ENCODE measurements around the gene LAMB4.

LAMB4 gene

GRCh38 chr7:108079648-108080591 is 50.2 kb downstream of the LAMB4 start:
- no peaks in the 10 kb centered on the region for H3K36me3 ChIP-seq
- no peaks in the 10 kb centered on the region for H3K27me3 ChIP-seq
- no peak overlapping the region for H3K27ac ChIP-seq
- no peak for TF ChIP-seq CTCF (IDR thresholded peaks at IDR 0.05)
- H3K4me3 ChIP-seq (ENCODE audit: low read depth in 1 of 2, low read length in 1 of 2) = no peak overlapping the region
- H3K4me1 ChIP-seq (ENCODE audit: control insufficient read depth in 1 of 2, insufficient read depth in 1 of 2, low read depth in 1 of 2, low read length in 1 of 2) = no peaks in the 10 kb centered on the region
- no peaks in the 10 kb centered on the region for H3K9me3 ChIP-seq

- Histone ChIP-seq H3K27me3 (no peaks in the 10 kb centered on the region), H3K9me3 (no peaks in the 10 kb centered on the region), H3K27ac (no peak overlapping the region), H3K36me3 (no peaks in the 10 kb centered on the region), H3K4me1 (ENCODE audit: control insufficient read depth in 1 of 2, insufficient read depth in 1 of 2, low read depth in 1 of 2, low read length in 1 of 2) (no peaks in the 10 kb centered on the region), H3K4me3 (ENCODE audit: low read depth in 1 of 2, low read length in 1 of 2) (no peak overlapping the region)
- TF ChIP-seq CTCF (IDR thresholded peaks at IDR 0.05) = no peak
Observed at GRCh38 chr7:108079276-108079647, 50.9 kb downstream of the LAMB4 start.

GRCh38 chr7:108078691-108079090 is 51.5 kb downstream of the LAMB4 start:
- TF ChIP-seq CTCF (IDR thresholded peaks at IDR 0.05) = no peak
- Histone ChIP-seq H3K9me3 (no peaks in the 10 kb centered on the region), H3K4me1 (ENCODE audit: control insufficient read depth in 1 of 2, insufficient read depth in 1 of 2, low read depth in 1 of 2, low read length in 1 of 2) (no peaks in the 10 kb centered on the region), H3K27ac (no peak overlapping the region), H3K36me3 (no peaks in the 10 kb centered on the region), H3K27me3 (no peaks in the 10 kb centered on the region), H3K4me3 (ENCODE audit: low read depth in 1 of 2, low read length in 1 of 2) (no peak overlapping the region)

GRCh38 chr7:108078211-108078673 is 51.9 kb downstream of the LAMB4 start:
- H3K4me1 ChIP-seq (ENCODE audit: control insufficient read depth in 1 of 2, insufficient read depth in 1 of 2, low read depth in 1 of 2, low read length in 1 of 2) = no peaks in the 10 kb centered on the region
- no peaks in the 10 kb centered on the region for H3K27me3 ChIP-seq
- no peaks in the 10 kb centered on the region for H3K9me3 ChIP-seq
- H3K36me3 ChIP-seq = no peaks in the 10 kb centered on the region
- H3K27ac ChIP-seq = no peak overlapping the region
- TF ChIP-seq CTCF (IDR thresholded peaks at IDR 0.05) = no peak
- H3K4me3 ChIP-seq (ENCODE audit: low read depth in 1 of 2, low read length in 1 of 2) = no peak overlapping the region

- TF ChIP-seq CTCF (IDR thresholded peaks at IDR 0.05) = no peak
- Histone ChIP-seq H3K4me1 (ENCODE audit: control insufficient read depth in 1 of 2, insufficient read depth in 1 of 2, low read depth in 1 of 2, low read length in 1 of 2) (no peaks in the 10 kb centered on the region), H3K36me3 (no peaks in the 10 kb centered on the region)
Observed at GRCh38 chr7:108077709-108078108, 52.5 kb downstream of the LAMB4 start.

More at GRCh38 chr7:108077709-108078108, 52.5 kb downstream of the LAMB4 start:
- Histone ChIP-seq H3K27ac (no peak overlapping the region), H3K4me3 (ENCODE audit: low read depth in 1 of 2, low read length in 1 of 2) (no peak overlapping the region), H3K9me3 (no peaks in the 10 kb centered on the region), H3K27me3 (no peaks in the 10 kb centered on the region)

All from neutrophil (primary cell).